Stimulated activated CD4-positive, alpha-beta T cell treated with anti-CD3 and anti-CD28 coated beads, Interleukin-15, amount 100 ng/mL, for 24 hours (primary cell): ENCODE measurements around the gene CCDC192.

Source experiments
- DNase-seq: peaks from one replicate; pipeline ENCODE4 v3.0.0-alpha.2; 2020

CCDC192 gene

GRCh38 chr5:127928053-127928452 is 224.9 kb downstream of the CCDC192 start:
- DNase-seq, result no peak

GRCh38 chr5:127930311-127930710 is 227.1 kb downstream of the CCDC192 start:
- DNase-seq, result no peak

GRCh38 chr5:127931396-127931795 is 228.2 kb downstream of the CCDC192 start:
- DNase-seq, result no peak

GRCh38 chr5:127933348-127933747 is 230.2 kb downstream of the CCDC192 start:
- DNase-seq, result no peak

- DNase-seq, result no peak
These were observed 231.6 kb downstream of the CCDC192 start for GRCh38 chr5:127934791-127935256.

- DNase-seq, result no peak
These were observed 232.2 kb downstream of the CCDC192 start for GRCh38 chr5:127935398-127935797.

- peak; percentile 17 for DNase-seq
These were observed 233.3 kb downstream of the CCDC192 start for GRCh38 chr5:127936439-127936972.

- DNase-seq, result no peak
These were observed 235.6 kb downstream of the CCDC192 start for GRCh38 chr5:127938746-127939145.

GRCh38 chr5:127940854-127941253 is 237.7 kb downstream of the CCDC192 start:
- no peak for DNase-seq

GRCh38 chr5:127941646-127942045 is 238.5 kb downstream of the CCDC192 start:
- DNase-seq, result no peak

GRCh38 chr5:127942246-127943060 is 239.3 kb downstream of the CCDC192 start:
- no peak for DNase-seq

- DNase-seq, result no peak
These were observed 239.8 kb downstream of the CCDC192 start for GRCh38 chr5:127943061-127943371.

- no peak for DNase-seq
These were observed 240.9 kb downstream of the CCDC192 start for GRCh38 chr5:127944125-127944524.

- no peak for DNase-seq
These were observed 244.8 kb downstream of the CCDC192 start for GRCh38 chr5:127947941-127948340.

- DNase-seq, result no peak
These were observed 247.7 kb downstream of the CCDC192 start for GRCh38 chr5:127950707-127951391.

- DNase-seq, result no peak
These were observed 248.6 kb downstream of the CCDC192 start for GRCh38 chr5:127951791-127952190.

GRCh38 chr5:127957183-127957582 is 254.0 kb downstream of the CCDC192 start:
- DNase-seq, result no peak

- no peak for DNase-seq
These were observed 254.6 kb downstream of the CCDC192 start for GRCh38 chr5:127957701-127958239.

GRCh38 chr5:127958421-127959011 is 255.3 kb downstream of the CCDC192 start:
- DNase-seq, result no peak

GRCh38 chr5:127959152-127959764 is 256.1 kb downstream of the CCDC192 start:
- DNase-seq, result peak; percentile 15

- no peak for DNase-seq
These were observed 257.1 kb downstream of the CCDC192 start for GRCh38 chr5:127960270-127960691.

GRCh38 chr5:127961006-127961762 is 258.0 kb downstream of the CCDC192 start:
- no peak for DNase-seq
